Measurements from ENCODE around the gene MYO15A.
A peak's percentile ranks its signal among the peaks of the same experiment; 100 is the strongest.
"Not testable (repeated sequence)": the region's sequence is repeated elsewhere in the genome, so short reads cannot be mapped to it uniquely, and the experiment has no call there.

Gene MYO15A

GRCh38 chr17:18185391-18185790, 76.8 kb downstream of the MYO15A start:
- DNase-seq, result peak; percentile 22

GRCh38 chr17:18185832-18186626, 77.5 kb downstream of the MYO15A start:
- peak; percentile 3 for DNase-seq

DNA sequence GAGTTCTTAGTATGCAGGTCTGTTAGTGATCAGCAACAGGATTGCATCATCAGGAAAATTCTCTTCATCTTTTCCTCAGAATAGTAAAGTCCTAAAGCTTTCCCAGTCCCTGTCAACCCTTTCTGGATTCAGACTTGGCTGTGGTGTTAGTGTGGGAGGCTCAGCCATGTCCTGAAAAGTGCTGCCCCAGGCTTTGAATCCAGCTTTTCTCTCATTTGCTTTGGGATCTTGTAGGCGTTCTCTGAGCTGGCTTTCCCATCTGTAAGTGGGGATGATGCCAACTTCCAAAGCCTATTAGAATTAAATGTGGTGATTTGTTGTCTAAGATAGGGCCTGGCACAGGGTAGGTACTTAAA, 78.0 kb downstream of the MYO15A start:
- DNase-seq, result peak; percentile 48

- peak; percentile 3 for DNase-seq
Measured at GRCh38 chr17:18187226-18187625, 78.7 kb downstream of the MYO15A start.

GRCh38 chr17:18187821-18188761, 79.5 kb downstream of the MYO15A start:
- peak; percentile 28 for DNase-seq

GRCh38 chr17:18190628-18191235, 82.2 kb downstream of the MYO15A start:
- DNase-seq, result no peak

GRCh38 chr17:18191236-18191667, 82.7 kb downstream of the MYO15A start:
- peak; percentile 5 for DNase-seq

DNA sequence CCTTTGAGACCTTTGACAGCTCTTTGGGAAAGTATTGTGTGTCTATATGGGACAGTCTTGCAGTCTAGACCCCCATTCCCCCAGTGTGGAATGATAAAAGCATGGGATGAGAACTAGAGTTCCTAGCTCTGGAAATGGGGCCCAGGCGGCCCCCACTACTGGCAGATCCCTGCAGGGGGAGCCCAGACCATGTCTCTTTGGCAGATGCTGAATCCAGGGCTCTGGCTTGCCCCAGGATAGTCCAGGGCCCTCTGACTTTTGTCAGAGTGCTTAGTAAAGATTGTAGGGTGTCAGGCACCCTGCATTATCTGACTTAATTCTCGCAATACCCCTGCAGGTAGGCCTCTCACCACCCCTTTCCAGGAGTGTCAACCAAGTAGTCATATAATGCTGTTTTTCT, 83.4 kb downstream of the MYO15A start:
- DNase-seq, result no peak

DNA sequence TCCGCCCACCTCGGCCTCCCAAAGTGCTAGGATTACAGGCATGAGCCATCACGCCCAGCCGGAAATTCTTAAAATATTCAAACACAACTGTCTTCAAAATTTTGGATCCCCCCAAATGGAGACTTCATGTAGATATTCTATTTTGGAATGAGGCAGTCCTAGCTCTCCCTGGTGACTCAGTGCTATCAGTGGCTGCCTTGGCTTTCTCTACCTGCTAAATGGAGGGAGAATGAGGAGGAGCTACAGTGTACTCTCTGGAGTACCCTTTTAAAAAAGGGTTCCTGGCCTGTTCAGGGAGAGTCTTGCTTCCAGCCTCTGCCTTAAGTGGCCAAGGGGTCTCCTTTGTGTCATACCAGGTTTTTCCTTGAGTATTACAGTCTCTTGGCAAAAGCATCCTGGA, 85.8 kb downstream of the MYO15A start:
- DNase-seq, result no peak

DNA sequence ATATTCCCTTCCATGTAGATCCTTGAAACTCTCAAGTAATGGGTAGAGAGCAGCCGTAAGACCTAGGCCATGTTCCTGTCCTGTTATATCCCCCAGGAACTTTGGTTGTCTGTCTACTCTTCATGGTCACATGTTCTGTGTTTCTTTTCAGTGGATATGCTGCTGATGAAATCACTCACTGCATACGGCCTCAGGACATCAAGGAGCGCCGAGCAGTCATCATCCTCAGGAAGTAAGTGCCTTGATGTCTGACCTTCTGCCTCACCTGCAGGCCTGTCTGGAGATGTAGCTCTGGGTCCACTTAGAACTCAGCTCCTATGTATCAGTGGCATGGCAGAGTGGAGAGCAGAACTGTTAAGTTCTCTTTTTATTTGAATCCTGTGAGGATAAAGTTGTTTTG, 86.2 kb downstream of the MYO15A start:
- DNase-seq, result no peak

DNA sequence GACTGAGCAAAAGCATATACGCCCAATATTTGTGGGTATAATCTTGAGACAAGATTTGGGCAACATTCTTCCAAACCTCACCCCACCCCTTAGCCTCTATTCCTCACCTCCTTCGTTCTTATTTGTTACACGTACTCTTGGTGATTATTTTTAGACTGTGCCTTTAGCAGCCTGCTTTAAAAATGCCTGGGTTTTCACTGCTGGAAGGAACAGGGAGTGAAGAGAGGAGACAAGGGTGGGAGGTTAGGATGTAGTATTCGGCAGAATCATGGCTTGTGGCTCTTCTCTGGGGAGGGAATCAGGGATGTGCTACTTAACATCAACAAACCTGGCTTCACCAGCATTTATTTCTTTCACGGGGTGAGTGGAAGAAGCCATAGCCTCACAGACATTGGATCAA, 86.7 kb downstream of the MYO15A start:
- DNase-seq, result no peak

- DNase-seq, result no peak
Measured at GRCh38 chr17:18197535-18198194, 89.1 kb downstream of the MYO15A start.

DNA sequence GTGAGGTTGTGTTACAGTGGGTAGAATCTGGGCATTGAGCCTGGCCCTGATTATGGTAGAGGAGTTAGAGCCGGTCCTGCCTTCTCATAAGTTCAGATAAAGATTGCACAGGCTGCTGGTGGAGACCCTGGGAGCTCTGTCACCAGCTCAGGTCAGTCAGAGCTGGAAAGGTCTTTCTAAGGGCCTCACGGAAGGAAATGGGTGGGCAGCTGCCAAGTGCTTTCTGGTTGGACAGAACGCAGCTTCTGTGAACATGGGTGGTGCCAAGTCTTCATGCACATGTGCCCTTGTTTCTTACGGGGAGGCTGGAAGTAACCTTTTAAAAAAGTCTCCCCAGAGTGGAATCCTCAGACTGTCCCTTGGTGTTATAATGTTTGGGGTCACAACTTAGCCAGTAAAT, 90.0 kb downstream of the MYO15A start:
- no peak for DNase-seq

DNA sequence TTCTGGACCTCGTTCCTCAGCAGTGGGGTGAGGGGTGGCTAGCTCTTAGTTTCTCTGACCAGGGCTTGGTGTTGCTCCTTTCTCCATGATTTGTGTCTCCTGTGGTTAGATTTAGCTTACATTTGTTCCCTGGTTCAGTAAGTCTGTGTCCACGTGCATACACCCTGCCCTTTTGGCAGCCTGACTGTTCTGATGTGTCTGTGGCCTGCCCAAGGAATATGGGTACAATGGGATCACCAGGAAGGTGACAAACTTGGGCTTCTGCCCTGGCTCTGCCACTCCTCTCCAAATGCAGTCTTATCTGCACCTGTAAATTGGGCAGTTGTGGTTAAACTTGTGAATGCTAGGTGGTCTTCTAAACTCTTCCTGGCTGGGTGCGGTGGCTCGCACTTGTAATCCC, 92.6 kb downstream of the MYO15A start:
- no peak for DNase-seq

- no peak for DNase-seq
Measured at GRCh38 chr17:18203308-18203707, 94.8 kb downstream of the MYO15A start.

DNA sequence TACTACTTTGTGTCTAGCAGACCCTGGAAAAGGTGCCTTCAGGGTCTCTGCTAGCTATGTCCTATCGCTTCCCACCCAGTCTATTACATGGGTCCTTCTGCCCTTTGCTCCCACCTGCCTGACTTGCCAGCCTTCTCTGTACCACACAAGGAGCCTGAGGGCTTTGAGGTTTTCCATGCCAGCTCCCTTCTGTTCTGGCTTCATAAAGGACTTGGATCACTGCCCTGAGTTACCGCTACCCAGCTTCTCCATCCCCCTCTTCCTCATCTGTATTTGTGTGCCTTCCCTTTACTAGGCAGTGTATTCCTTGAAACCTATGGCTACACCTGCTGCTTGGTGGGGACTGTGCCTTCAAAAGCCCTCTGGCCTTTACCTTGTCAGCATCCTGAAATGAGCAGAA, 97.3 kb downstream of the MYO15A start:
- no peak for DNase-seq

GRCh38 chr17:18206962-18207361, 98.4 kb downstream of the MYO15A start:
- no peak for DNase-seq

- no peak for DNase-seq
Measured at GRCh38 chr17:18208092-18208491, 99.5 kb downstream of the MYO15A start.

GRCh38 chr17:18213666-18214270, 105.2 kb downstream of the MYO15A start:
- no peak for DNase-seq

DNA sequence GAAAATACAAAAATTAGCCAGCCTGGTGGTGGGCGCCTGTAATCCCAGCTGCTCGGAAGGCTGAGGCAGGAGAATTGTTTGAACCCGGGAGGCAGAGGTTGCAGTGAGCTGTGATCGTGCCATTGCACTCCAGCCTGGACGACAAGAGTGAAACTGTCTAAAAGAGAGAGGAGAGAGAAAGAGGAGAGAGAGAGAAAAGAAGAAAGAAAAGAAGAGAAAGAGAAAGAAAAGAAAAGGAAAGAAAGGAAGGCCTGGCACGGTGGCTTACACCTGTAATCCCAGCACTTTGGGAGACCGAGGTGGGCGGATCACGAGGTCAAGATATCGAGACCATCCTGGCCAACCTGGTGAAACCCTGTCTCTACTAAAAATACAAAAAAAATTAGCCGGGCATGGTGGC, 108.3 kb downstream of the MYO15A start:
- not testable (repeated sequence) for DNase-seq

- peak; percentile 47 for DNase-seq
Measured at GRCh38 chr17:18217412-18218015, 109.0 kb downstream of the MYO15A start.

All from fibroblast of skin of abdomen (primary cell).